MG63 (cell line): ENCODE data around the gene SNAP91. TPM values are rescaled to one million over a fixed set of nuclear protein-coding genes. Genes with fewer than 3 reads are reported as not detected.
A peak's percentile ranks its signal among the peaks of the same experiment; 100 is the strongest.
"Not testable (repeated sequence)": the region's sequence is repeated elsewhere in the genome, so short reads cannot be mapped to it uniquely, and the experiment has no call there.

Experiments used
- DNase-seq: peaks from one replicate; pipeline ENCODE4 v3.0.0-alpha.2; 2020
- H3K27me3 ChIP-seq: fragments of 250-450 bp; sonication (Bioruptor Pico); 2 replicates; pipeline ENCODE4 v1.5.1; 2020; ENCODE audit warnings: mild to moderate bottlenecking, moderate library complexity
- H3K36me3 ChIP-seq: fragments of 250-450 bp; sonication (Bioruptor Pico); 2 replicates; pipeline ENCODE4 v1.5.1; 2020; ENCODE audit warnings: mild to moderate bottlenecking, moderate library complexity
- H3K4me3 ChIP-seq: fragments of 250-450 bp; sonication (Bioruptor Pico); 2 replicates; pipeline ENCODE4 v1.5.1; 2020; ENCODE audit warnings: mild to moderate bottlenecking, moderate library complexity
- H3K9me3 ChIP-seq: fragments of 250-450 bp; sonication (Bioruptor Pico); 2 replicates; pipeline ENCODE4 v1.5.1; 2020; ENCODE audit warnings: mild to moderate bottlenecking, moderate library complexity
- total RNA-seq: library from RNA; depleted of rRNA; stranded (reverse); fragments of >200 nt; shearing (Covaris generic); gene quantifications from 2 replicates; pipeline ENCODE4 v1.2.3, GENCODE V29; 2014; ENCODE audit warnings: low replicate concordance; rRNA removed

Gene SNAP91
- not detected in 2 replicates for total RNA-seq

GRCh38 chr6:83708970-83709747, at the start of gene SNAP91:
Gene SNAP91 (minus strand): TSS chr6:83709101. CDS start chr6:83707927, 1,174 bp downstream.
- Histone ChIP-seq H3K27me3 (peaks cover 19% of the 10 kb centered on the region), H3K36me3 (no peaks in the 10 kb centered on the region), H3K4me3 (peak within 1 kb of the TSS; percentile 45), H3K9me3 (peaks cover 8% of the 10 kb centered on the region)
- DNase-seq, result peak; percentile 28

- no peak overlapping the region for H3K4me3 ChIP-seq
- H3K9me3 ChIP-seq, result no peaks in the 10 kb centered on the region
- no peaks in the 10 kb centered on the region; the same call in 1 of the 2 replicates for H3K27me3 ChIP-seq
- DNase-seq, result peak; percentile 9
- H3K36me3 ChIP-seq, result no peaks in the 10 kb centered on the region
Observed at GRCh38 chr6:83758533-83758932, 49.6 kb upstream of the SNAP91 start.

- no peaks in the 10 kb centered on the region for H3K9me3 ChIP-seq
- no peaks in the 10 kb centered on the region for H3K27me3 ChIP-seq
- H3K4me3 ChIP-seq, result no peak overlapping the region
- no peak for DNase-seq
- no peaks in the 10 kb centered on the region for H3K36me3 ChIP-seq
Observed at GRCh38 chr6:83757021-83757420, 48.1 kb upstream of the SNAP91 start.

- Histone ChIP-seq H3K4me3 (no peak overlapping the region), H3K36me3 (no peaks in the 10 kb centered on the region), H3K27me3 (no peaks in the 10 kb centered on the region), H3K9me3 (no peaks in the 10 kb centered on the region)
- no peak for DNase-seq
Observed at GRCh38 chr6:83756565-83756964, 47.7 kb upstream of the SNAP91 start.

- not testable (repeated sequence) for DNase-seq, H3K9me3 ChIP-seq, H3K27me3 ChIP-seq, H3K4me3 ChIP-seq, H3K36me3 ChIP-seq
Observed at GRCh38 chr6:83752375-83752774, 43.5 kb upstream of the SNAP91 start.

GRCh38 chr6:83741089-83741488, 32.2 kb upstream of the SNAP91 start:
- peaks cover 3% of the 10 kb centered on the region for H3K27me3 ChIP-seq
- no peaks in the 10 kb centered on the region for H3K36me3 ChIP-seq
- no peak overlapping the region for H3K4me3 ChIP-seq
- H3K9me3 ChIP-seq, result no peaks in the 10 kb centered on the region
- no peak for DNase-seq

GRCh38 chr6:83735461-83735860, 26.6 kb upstream of the SNAP91 start:
- H3K36me3 ChIP-seq, result no peaks in the 10 kb centered on the region
- H3K27me3 ChIP-seq, result no peaks in the 10 kb centered on the region; the same call in 1 of the 2 replicates
- no peak for DNase-seq
- no peaks in the 10 kb centered on the region for H3K9me3 ChIP-seq
- no peak overlapping the region for H3K4me3 ChIP-seq

- no peak for DNase-seq
- no peaks in the 10 kb centered on the region for H3K36me3 ChIP-seq
- H3K27me3 ChIP-seq, result no peaks in the 10 kb centered on the region
- no peak overlapping the region for H3K4me3 ChIP-seq
- no peaks in the 10 kb centered on the region for H3K9me3 ChIP-seq
Observed at GRCh38 chr6:83729871-83730270, 21.0 kb upstream of the SNAP91 start.

- H3K27me3 ChIP-seq, result no peaks in the 10 kb centered on the region; the same call in 1 of the 2 replicates
- DNase-seq, result no peak
- H3K9me3 ChIP-seq, result no peaks in the 10 kb centered on the region
- no peaks in the 10 kb centered on the region for H3K36me3 ChIP-seq
- no peak overlapping the region for H3K4me3 ChIP-seq
Observed at GRCh38 chr6:83722876-83723275, 14.0 kb upstream of the SNAP91 start.

- Histone ChIP-seq H3K27me3 (0 out of 2 replicates have a peak, but pooled peaks cover 2% of the 10 kb centered on the region), H3K4me3 (no peak overlapping the region), H3K36me3 (no peaks in the 10 kb centered on the region), H3K9me3 (no peaks in the 10 kb centered on the region)
- no peak for DNase-seq
Observed at GRCh38 chr6:83717809-83718208, 8.9 kb upstream of the SNAP91 start.

GRCh38 chr6:83711958-83712357, 3.1 kb upstream of the SNAP91 start:
- no peak overlapping the region for H3K4me3 ChIP-seq
- H3K27me3 ChIP-seq, result peaks cover 14% of the 10 kb centered on the region
- no peaks in the 10 kb centered on the region for H3K36me3 ChIP-seq
- H3K9me3 ChIP-seq, result peaks cover 8% of the 10 kb centered on the region
- no peak for DNase-seq

- H3K36me3 ChIP-seq, result no peaks in the 10 kb centered on the region
- DNase-seq, result no peak
- peaks cover 19% of the 10 kb centered on the region for H3K27me3 ChIP-seq
- H3K9me3 ChIP-seq, result peaks cover 8% of the 10 kb centered on the region
- no peak overlapping the region for H3K4me3 ChIP-seq
Observed at GRCh38 chr6:83709748-83710050, 798 bp upstream of the SNAP91 start.

- Histone ChIP-seq H3K27me3 (peaks cover 17% of the 10 kb centered on the region), H3K9me3 (peaks cover 8% of the 10 kb centered on the region), H3K36me3 (no peaks in the 10 kb centered on the region), H3K4me3 (peak overlapping the region; percentile 45)
- DNase-seq, result peak; percentile 19
Observed at GRCh38 chr6:83708546-83708969, 343 bp downstream of the SNAP91 start.

- no peaks in the 10 kb centered on the region for H3K36me3 ChIP-seq
- H3K27me3 ChIP-seq, result peaks cover 17% of the 10 kb centered on the region
- H3K9me3 ChIP-seq, result peaks cover 8% of the 10 kb centered on the region
- peak; percentile 0 for DNase-seq
- H3K4me3 ChIP-seq, result peak overlapping the region; percentile 45
Observed at GRCh38 chr6:83707829-83708545, 914 bp downstream of the SNAP91 start.

GRCh38 chr6:83702749-83703148, 6.2 kb downstream of the SNAP91 start:
- no peak for DNase-seq
- Histone ChIP-seq H3K4me3 (no peak overlapping the region), H3K9me3 (no peaks in the 10 kb centered on the region), H3K36me3 (no peaks in the 10 kb centered on the region), H3K27me3 (peaks cover 8% of the 10 kb centered on the region)

- Histone ChIP-seq H3K9me3 (no peaks in the 10 kb centered on the region), H3K27me3 (peaks cover 4% of the 10 kb centered on the region), H3K4me3 (no peak overlapping the region), H3K36me3 (no peaks in the 10 kb centered on the region)
- no peak for DNase-seq
Observed at GRCh38 chr6:83702077-83702476, 6.8 kb downstream of the SNAP91 start.

GRCh38 chr6:83696674-83697073, 12.2 kb downstream of the SNAP91 start:
- 0 out of 2 replicates have a peak, but pooled peaks cover under 1% of the 10 kb centered on the region for H3K27me3 ChIP-seq
- no peak for DNase-seq
- no peak overlapping the region for H3K4me3 ChIP-seq
- H3K9me3 ChIP-seq, result no peaks in the 10 kb centered on the region
- no peaks in the 10 kb centered on the region for H3K36me3 ChIP-seq

GRCh38 chr6:83685481-83685880, 23.4 kb downstream of the SNAP91 start:
- peaks cover 2% of the 10 kb centered on the region; the same call in 1 of the 2 replicates for H3K27me3 ChIP-seq
- no peak for DNase-seq
- H3K36me3 ChIP-seq, result no peaks in the 10 kb centered on the region
- no peak overlapping the region for H3K4me3 ChIP-seq
- H3K9me3 ChIP-seq, result no peaks in the 10 kb centered on the region
